GM12878 (cell line): Measurements from ENCODE around the gene ZNF335. TPM values are rescaled to one million over a fixed set of nuclear protein-coding genes. Genes with fewer than 3 reads are reported as not detected.

Experiments used
- ATAC-seq: fragments of 200-7000 bp; cut with Tn5 transposase; 3 replicates; pipeline ENCODE4 v1.9.1; 2020; ENCODE audit warnings: mild to moderate bottlenecking, moderate library complexity
- BruUV-seq: library from RNA; stranded (reverse); fragments of 400-500 nt; replicated peaks from 2 replicates; lab custom pipeline; 2021; lab: Mats Ljungman, UMichigan
- CTCF ChIA-PET: fragments of 300-600 bp; sonication (Branson Sonifier 250); formaldehyde crosslinking; extraction: SDS; loops from one replicate; lab custom pipeline; 2021; ENCODE audit warnings: inconsistent platforms; lab: Yijun Ruan, JAX
- POLR2A ChIA-PET: fragments of 350-600 bp; formaldehyde crosslinking; extraction: SDS; loops from one replicate; lab custom pipeline; 2021; ENCODE audit warnings: inconsistent platforms; lab: Charles Lee
- RAD21 ChIA-PET: fragments of 300-600 bp; sonication (Branson Sonifier 250); formaldehyde crosslinking; loops from one replicate; lab custom pipeline; 2023; ENCODE audit warnings: antibody characterized with exemption; ENCODE audit not compliant: unreplicated experiment; lab: Charles Lee
- SMC1A ChIA-PET: fragments of 300-600 bp; sonication (Branson Sonifier 250); formaldehyde crosslinking; loops from one replicate; lab custom pipeline; 2023; ENCODE audit not compliant: unreplicated experiment, uncharacterized antibody; lab: Charles Lee
- DNase-seq: peaks from one replicate; pipeline ENCODE4 v3.0.0-alpha.2; 2011; ENCODE audit warnings: low read depth, low spot score
- FAIRE-seq: peaks from 3 replicates; lab custom pipeline; 2011; peaks lifted over from hg19 to GRCh38; lab: Jason Lieb, UNC
- H2AFZ ChIP-seq: 2 replicates; pipeline ENCODE4 v1.6.0; 2011; ENCODE audit warnings: low read depth, low read length, control low read depth; ENCODE audit not compliant: control insufficient read depth
- H3K27ac ChIP-seq: 2 replicates; pipeline ENCODE4 v1.5.1; 2011; ENCODE audit warnings: control low read depth; ENCODE audit not compliant: control insufficient read depth, insufficient read depth
- H3K27me3 ChIP-seq, 2 experiments: replicated peaks in 1 of 2; 2 replicates each; pipeline versions ENCODE4 v1.6.0 to v1.6.1; 2011; ENCODE audit warnings: low read length in 1 of 2; ENCODE audit not compliant: control insufficient read depth in 2 of 2, insufficient read depth in 2 of 2
- H3K36me3 ChIP-seq, 2 experiments: 2 replicates each; pipeline ENCODE4 v1.5.1; 2011; ENCODE audit warnings: low read length in 1 of 2; ENCODE audit not compliant: control insufficient read depth in 2 of 2, insufficient read depth in 2 of 2
- H3K4me1 ChIP-seq: 2 replicates; pipeline ENCODE4 v1.6.1; 2011; ENCODE audit warnings: mild to moderate bottlenecking, low read length, moderate library complexity, mixed read lengths; ENCODE audit not compliant: control insufficient read depth, insufficient read depth
- H3K4me2 ChIP-seq: 2 replicates; pipeline ENCODE4 v1.6.0; 2011; ENCODE audit warnings: control low read depth; ENCODE audit not compliant: control insufficient read depth, insufficient read depth
- H3K4me3 ChIP-seq: fragments of 200-600 bp; sonication (generic); 2 replicates; pipeline ENCODE4 v1.5.1; 2016
- H3K79me2 ChIP-seq: 2 replicates; pipeline ENCODE4 v1.6.0; 2011; ENCODE audit warnings: low read length; ENCODE audit not compliant: control insufficient read depth, insufficient read depth
- H3K9ac ChIP-seq: 2 replicates; pipeline ENCODE4 v1.8.0; 2011; ENCODE audit warnings: low read length, control low read depth, mixed read lengths; ENCODE audit not compliant: control insufficient read depth, insufficient read depth
- H3K9me3 ChIP-seq: replicated peaks from 3 replicates; pipeline ENCODE4 v1.5.1; 2011; ENCODE audit warnings: mild to moderate bottlenecking, low read length; ENCODE audit not compliant: control insufficient read depth, insufficient read depth
- H4K20me1 ChIP-seq: 2 replicates; pipeline ENCODE4 v1.6.0; 2011; ENCODE audit not compliant: control insufficient read depth, insufficient read depth
- CBFB ChIP-seq: IDR thresholded peaks from 2 replicates; pipeline ENCODE4 v1.6.1; 2016; ENCODE audit warnings: antibody characterized with exemption, low read depth
- GABPA ChIP-seq: IDR thresholded peaks from 2 replicates; pipeline ENCODE4 v1.6.1; 2014; ENCODE audit warnings: antibody characterized with exemption, low read depth, mild to moderate bottlenecking, inconsistent platforms
- IRF4 ChIP-seq: IDR thresholded peaks from 2 replicates; pipeline ENCODE4 v1.6.1; 2011; ENCODE audit warnings: low read depth, low read length
- PAX8 ChIP-seq: fragments of 450-650 bp; IDR thresholded peaks from 2 replicates; pipeline ENCODE4 v1.6.1; 2017; ENCODE audit warnings: mild to moderate bottlenecking, moderate library complexity
- SUZ12 ChIP-seq: fragments of 200-600 bp; sonication (generic); IDR thresholded peaks from one replicate; pipeline ENCODE4 v1.6.1; 2018; ENCODE audit warnings: antibody characterized with exemption, mild to moderate bottlenecking; ENCODE audit not compliant: unreplicated experiment
- USF2 ChIP-seq: IDR thresholded peaks from 2 replicates; pipeline ENCODE4 v1.6.1; 2011; ENCODE audit warnings: low read depth, low read length, improper control_type of control experiment, borderline replicate concordance
- ZNF207 ChIP-seq: fragments of 450-650 bp; IDR thresholded peaks from 2 replicates; pipeline ENCODE4 v1.6.1; 2014; ENCODE audit warnings: antibody characterized with exemption, mild to moderate bottlenecking, borderline replicate concordance
- ZNF384 ChIP-seq: IDR thresholded peaks from 2 replicates; pipeline ENCODE4 v1.6.1; 2012; ENCODE audit warnings: low read depth, mild to moderate bottlenecking, low read length, improper control_type of control experiment, borderline replicate concordance
- WGBS: methylation state at CpG from one replicate; pipeline ENCODE4 v1.1.6; 2016; ENCODE audit warnings: low lambda C conversion rate; ENCODE audit not compliant: insufficient replicate concordance, insufficient coverage; ENCODE audit errors: missing lambda C conversion rate; 5-methylcytosine and 5-hydroxymethylcytosine counted together
- in situ Hi-C: fragments of 300-500 bp; cut with MboI; formaldehyde crosslinking; loops from 9 replicates; pipeline ENCODE4 v1.14.3; 2018; ENCODE audit warnings: mixed read lengths
- intact Hi-C: fragments of 100-400 bp; cut with micrococcal nuclease; formaldehyde crosslinking; loops from one replicate; pipeline ENCODE4 v1.14.2; 2022; ENCODE audit not compliant: unreplicated experiment
- polyA plus RNA-seq, 11 experiments: library from polyadenylated mRNA; depleted of rRNA in 4 of 11; unstranded in 6 of 11; stranded (reverse) in 5 of 11; fragments of >200 nt; fragmentation: Nextera tagmentation in 4 of 11; fragmentation: Illumina TruSeq in 1 of 11; extraction: Ambion mirVana in 4 of 11; extraction: Trizol in 1 of 11; gene quantifications; 1 replicate in 1 of 11; 2 replicates in 10 of 11; pipeline versions ENCODE4 v1.2.1 to v1.2.3, GENCODE V29; 2011 to 2016; ENCODE audit warnings: inconsistent platforms in 2 of 11, missing spikeins in 2 of 11, low read depth in 1 of 11
- total RNA-seq, 4 experiments: library from RNA; depleted of rRNA in 3 of 4; stranded (reverse); fragments of >200 nt in 3 of 4; fragmentation: Illumina TruSeq in 1 of 4; extraction: Trizol in 1 of 4; gene quantifications; 2 replicates each; pipeline versions ENCODE4 v1.2.1 to v1.2.3, GENCODE V29; 2013 to 2021
- TF ChIP-seq, protein P1 (sequence below): fragments of 450-650 bp; formaldehyde crosslinking; IDR thresholded peaks from 2 replicates; pipeline ENCODE4 v1.4.0; 2022; ENCODE audit warnings: mild to moderate bottlenecking, moderate library complexity
- TF ChIP-seq, protein P2 (sequence below): fragments of 450-650 bp; formaldehyde crosslinking; IDR thresholded peaks from 2 replicates; pipeline ENCODE4 v1.5.0; 2022; ENCODE audit warnings: mild to moderate bottlenecking, missing genetic modification characterization

ZNF335 gene
- total and polyA plus RNA-seq, 10 of the 15 experiments (the other 5 are each of a cell fraction or from before 2014, with no cell fraction given) = 0.74 to 30.1 (median 14.5) TPM

- TF ChIP-seq USF2 = no peak
- TF ChIP-seq, protein P1, sequence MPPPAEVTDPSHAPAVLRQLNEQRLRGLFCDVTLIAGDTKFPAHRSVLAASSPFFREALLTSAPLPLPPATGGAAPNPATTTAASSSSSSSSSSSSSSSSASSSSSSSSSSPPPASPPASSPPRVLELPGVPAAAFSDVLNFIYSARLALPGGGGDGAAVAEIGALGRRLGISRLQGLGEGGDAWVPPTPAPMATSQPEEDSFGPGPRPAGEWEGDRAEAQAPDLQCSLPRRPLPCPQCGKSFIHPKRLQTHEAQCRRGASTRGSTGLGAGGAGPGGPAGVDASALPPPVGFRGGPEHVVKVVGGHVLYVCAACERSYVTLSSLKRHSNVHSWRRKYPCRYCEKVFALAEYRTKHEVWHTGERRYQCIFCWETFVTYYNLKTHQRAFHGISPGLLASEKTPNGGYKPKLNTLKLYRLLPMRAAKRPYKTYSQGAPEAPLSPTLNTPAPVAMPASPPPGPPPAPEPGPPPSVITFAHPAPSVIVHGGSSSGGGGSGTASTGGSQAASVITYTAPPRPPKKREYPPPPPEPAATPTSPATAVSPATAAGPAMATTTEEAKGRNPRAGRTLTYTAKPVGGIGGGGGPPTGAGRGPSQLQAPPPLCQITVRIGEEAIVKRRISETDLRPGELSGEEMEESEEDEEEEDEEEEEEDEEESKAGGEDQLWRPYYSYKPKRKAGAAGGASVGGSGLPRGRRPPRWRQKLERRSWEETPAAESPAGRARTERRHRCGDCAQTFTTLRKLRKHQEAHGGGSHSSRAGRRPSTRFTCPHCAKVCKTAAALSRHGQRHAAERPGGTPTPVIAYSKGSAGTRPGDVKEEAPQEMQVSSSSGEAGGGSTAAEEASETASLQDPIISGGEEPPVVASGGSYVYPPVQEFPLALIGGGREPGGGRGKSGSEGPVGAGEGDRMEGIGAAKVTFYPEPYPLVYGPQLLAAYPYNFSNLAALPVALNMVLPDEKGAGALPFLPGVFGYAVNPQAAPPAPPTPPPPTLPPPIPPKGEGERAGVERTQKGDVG (CRISPR knock-in tag) = no peak
- TF ChIP-seq SUZ12 = no peak
- TF ChIP-seq, all 136 proteins: peak for 0
Observed at GRCh38 chr20:45918779-45919537, 53.0 kb downstream of the ZNF335 start (continued).

DNA sequence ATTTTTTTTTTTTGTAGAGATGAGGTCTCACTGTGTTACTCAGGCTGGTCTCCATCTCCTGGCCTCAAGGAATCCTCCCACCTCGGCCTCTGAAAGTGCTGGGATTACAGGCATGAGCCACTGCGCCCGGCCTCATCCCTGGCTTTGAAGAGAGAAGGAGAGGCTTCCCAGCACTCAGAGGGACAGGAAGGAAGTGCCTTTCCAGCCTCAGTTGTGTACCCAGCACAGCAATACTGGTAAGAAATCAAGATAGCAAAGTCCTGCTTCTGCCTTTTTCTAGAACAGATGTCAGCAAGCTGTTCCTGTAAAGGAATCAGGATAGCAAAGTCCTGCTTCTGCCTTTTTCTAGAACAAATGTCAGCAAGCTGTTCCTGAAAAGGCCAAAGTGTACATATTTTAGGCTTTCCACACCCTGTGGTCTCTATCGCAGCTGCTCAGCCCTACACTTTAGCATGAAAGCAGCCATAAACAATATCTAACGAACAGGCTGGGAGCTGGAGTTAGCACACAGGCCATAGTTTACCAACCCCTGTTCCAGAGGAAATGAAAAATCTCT is 53.7 kb downstream of the ZNF335 start:
- in situ Hi-C loops = no loop called here
- Histone ChIP-seq H3K36me3 (no peaks in the 10 kb centered on the region), H4K20me1 (no peaks in the 10 kb centered on the region), H3K4me2 (no peak overlapping the region), H3K79me2 (no peaks in the 10 kb centered on the region), H3K27ac (no peak overlapping the region), H3K27me3 (no peaks in the 10 kb centered on the region), H3K9me3 (no peaks in the 10 kb centered on the region), H3K9ac (no peak overlapping the region), H3K4me3 (no peak overlapping the region), H3K4me1 (no peaks in the 10 kb centered on the region), H2AFZ (no peak overlapping the region)
- ChIA-PET POLR2A (interaction anchor here (0.6 to 1.1 kb wide), 4 partner anchors 9 to 57 kb away, joined by 3 to 8 read pairs (median 3); partner anchors contain the start of gene PCIF1), RAD21 (no interaction called here), SMC1A (interaction anchor here (1.5 kb wide), 1 partner anchor 15 kb away, joined by 5 read pairs; no protein-coding TSS in a partner anchor), CTCF (interaction anchor here (1.2 to 1.5 kb wide), 3 partner anchors 10 to 119 kb away, joined by 3 to 4 read pairs (median 4); partner anchors contain the start of gene ZNF335)
- WGBS = 65% methylated on average over 5 of the region's 5 CpGs
- intact Hi-C loops = no loop called here
- ATAC-seq = no peak
- BruUV-seq = no TSS peak
- TF ChIP-seq CBFB (no peak), ZNF207 (no peak), PAX8 (no peak), GABPA (no peak), IRF4 (no peak), ZNF384 (no peak)
- TF ChIP-seq, protein P2, sequence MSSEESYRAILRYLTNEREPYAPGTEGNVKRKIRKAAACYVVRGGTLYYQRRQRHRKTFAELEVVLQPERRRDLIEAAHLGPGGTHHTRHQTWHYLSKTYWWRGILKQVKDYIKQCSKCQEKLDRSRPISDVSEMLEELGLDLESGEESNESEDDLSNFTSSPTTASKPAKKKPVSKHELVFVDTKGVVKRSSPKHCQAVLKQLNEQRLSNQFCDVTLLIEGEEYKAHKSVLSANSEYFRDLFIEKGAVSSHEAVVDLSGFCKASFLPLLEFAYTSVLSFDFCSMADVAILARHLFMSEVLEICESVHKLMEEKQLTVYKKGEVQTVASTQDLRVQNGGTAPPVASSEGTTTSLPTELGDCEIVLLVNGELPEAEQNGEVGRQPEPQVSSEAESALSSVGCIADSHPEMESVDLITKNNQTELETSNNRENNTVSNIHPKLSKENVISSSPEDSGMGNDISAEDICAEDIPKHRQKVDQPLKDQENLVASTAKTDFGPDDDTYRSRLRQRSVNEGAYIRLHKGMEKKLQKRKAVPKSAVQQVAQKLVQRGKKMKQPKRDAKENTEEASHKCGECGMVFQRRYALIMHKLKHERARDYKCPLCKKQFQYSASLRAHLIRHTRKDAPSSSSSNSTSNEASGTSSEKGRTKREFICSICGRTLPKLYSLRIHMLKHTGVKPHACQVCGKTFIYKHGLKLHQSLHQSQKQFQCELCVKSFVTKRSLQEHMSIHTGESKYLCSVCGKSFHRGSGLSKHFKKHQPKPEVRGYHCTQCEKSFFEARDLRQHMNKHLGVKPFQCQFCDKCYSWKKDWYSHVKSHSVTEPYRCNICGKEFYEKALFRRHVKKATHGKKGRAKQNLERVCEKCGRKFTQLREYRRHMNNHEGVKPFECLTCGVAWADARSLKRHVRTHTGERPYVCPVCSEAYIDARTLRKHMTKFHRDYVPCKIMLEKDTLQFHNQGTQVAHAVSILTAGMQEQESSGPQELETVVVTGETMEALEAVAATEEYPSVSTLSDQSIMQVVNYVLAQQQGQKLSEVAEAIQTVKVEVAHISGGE (CRISPR knock-in tag) = no peak
- no peak for DNase-seq
- FAIRE-seq = no peak
